HG03378 (cell line): ENCODE results near the gene GALM.
"Not testable (repeated sequence)": the region's sequence is repeated elsewhere in the genome, so short reads cannot be mapped to it uniquely, and the experiment has no call there.

Experiments used
- ATAC-seq: cut with Tn5 transposase; IDR thresholded peaks from one replicate; pipeline ENCODE4 v1.9.1; 2021; ENCODE audit warnings: mild to moderate bottlenecking, moderate library complexity; ENCODE audit not compliant: unreplicated experiment

The GALM gene

GRCh38 chr2:38676681-38677080 is 10.8 kb downstream of the GALM start:
- no peak for ATAC-seq

GRCh38 chr2:38680868-38681267 is 15.0 kb downstream of the GALM start:
- ATAC-seq: not testable (repeated sequence)

GRCh38 chr2:38682008-38682575 is 16.2 kb downstream of the GALM start:
- ATAC-seq: no peak

GRCh38 chr2:38682620-38683019 is 16.7 kb downstream of the GALM start:
- not testable (repeated sequence) for ATAC-seq

- no peak for ATAC-seq
Measured at GRCh38 chr2:38683766-38684165, 17.9 kb downstream of the GALM start.

- no peak for ATAC-seq
Measured at GRCh38 chr2:38685116-38685735, 19.3 kb downstream of the GALM start.

GRCh38 chr2:38690499-38691420 is 24.8 kb downstream of the GALM start:
- ATAC-seq: no peak

- ATAC-seq: no peak
Measured at GRCh38 chr2:38691994-38692393, 26.1 kb downstream of the GALM start.

GRCh38 chr2:38692636-38693318 is 26.9 kb downstream of the GALM start:
- ATAC-seq: no peak

- no peak for ATAC-seq
Measured at GRCh38 chr2:38697116-38697840, 31.4 kb downstream of the GALM start.

- ATAC-seq: no peak
Measured at GRCh38 chr2:38698467-38699003, 32.6 kb downstream of the GALM start.

- ATAC-seq: no peak
Measured at GRCh38 chr2:38700113-38700785, 34.3 kb downstream of the GALM start.

GRCh38 chr2:38700881-38701458 is 35.1 kb downstream of the GALM start:
- ATAC-seq: no peak

GRCh38 chr2:38701542-38701941 is 35.6 kb downstream of the GALM start:
- no peak for ATAC-seq

- no peak for ATAC-seq
Measured at GRCh38 chr2:38702413-38702812, 36.5 kb downstream of the GALM start.

GRCh38 chr2:38703336-38703735 is 37.4 kb downstream of the GALM start:
- ATAC-seq: not testable (repeated sequence)

GRCh38 chr2:38704664-38705063 is 38.8 kb downstream of the GALM start:
- no peak for ATAC-seq

GRCh38 chr2:38706846-38707345 is 41.0 kb downstream of the GALM start:
- no peak for ATAC-seq

- not testable (repeated sequence) for ATAC-seq
Measured at GRCh38 chr2:38708491-38708890, 42.6 kb downstream of the GALM start.
